ENCODE results near the gene LRP1-AS. TPM values are rescaled to one million over a fixed set of nuclear protein-coding genes. Genes with fewer than 3 reads are reported as not detected.
A peak's percentile ranks its signal among the peaks of the same experiment; 100 is the strongest.

Gene LRP1-AS
- total and polyA plus RNA-seq, 7 donors: not detected

DNA sequence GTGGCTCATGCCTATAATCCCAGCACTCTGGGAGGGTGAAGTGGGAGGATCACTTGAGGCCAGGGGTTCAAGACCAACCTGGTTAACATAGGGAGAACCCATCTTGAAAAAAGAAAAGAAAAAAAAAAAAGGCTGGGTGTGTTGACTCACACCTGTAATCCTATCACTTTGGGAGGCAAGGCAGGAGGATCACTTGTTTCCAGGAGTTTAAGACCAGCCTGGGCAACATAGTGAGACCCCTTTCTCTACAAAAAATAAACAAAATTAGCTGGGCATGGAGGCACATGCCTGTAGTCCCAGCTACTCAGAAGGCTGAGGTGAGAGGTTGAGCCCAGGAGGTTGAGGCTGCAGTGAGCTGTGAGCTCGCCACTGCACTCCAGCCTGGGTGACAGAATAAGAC lies 23.0 kb upstream of the LRP1-AS start:
- 87 to 96% methylated on average over 1 of the region's 1 CpG for WGBS, 2 donors
- Histone ChIP-seq H3K4me3 (no peak overlapping the region), H3K4me1 (peaks cover 0 to 23% (median 12%) of the 10 kb centered on the region in 4 donors), H3K9me3 (no peaks in the 10 kb centered on the region), H3K36me3 (peaks cover 39 to 75% (median 57%) of the 10 kb centered on the region in 4 donors), H3K27me3 (no peaks in the 10 kb centered on the region), H3K27ac (peak overlapping the region in 2 of 4 donors; percentile 56 to 59)
- no peak for DNase-seq
- intact Hi-C loops (cut with DNase I): loop anchor here (5.0 kb wide), 1 partner anchor 163 kb away; the partner anchor contains the start of gene ZBTB39
- TF ChIP-seq POLR2AphosphoS5 (IDR thresholded peaks at IDR 0.05): no peak

DNA sequence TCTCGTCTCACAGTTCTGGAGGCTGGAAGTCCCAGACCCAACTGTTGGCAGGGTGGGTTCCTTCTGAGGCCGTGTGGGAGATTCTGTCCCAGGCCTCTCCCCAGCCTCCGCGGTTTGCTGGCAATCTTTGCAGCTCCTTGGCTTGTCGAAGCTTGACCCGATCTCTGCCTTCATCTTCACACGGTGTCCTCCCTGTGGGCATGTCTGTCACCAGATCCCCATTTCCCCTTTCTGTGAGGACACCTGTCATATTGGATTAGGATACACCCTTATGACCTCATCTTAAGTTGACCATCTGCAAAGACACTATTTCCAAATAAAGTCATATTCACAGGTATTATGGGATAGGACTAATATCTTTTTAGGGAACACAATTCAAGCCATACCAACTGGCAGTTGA lies 22.6 kb upstream of the LRP1-AS start:
- no peaks in the 10 kb centered on the region for H3K9me3 ChIP-seq
- H3K27me3 ChIP-seq: no peaks in the 10 kb centered on the region
- DNase-seq: no peak
- TF ChIP-seq POLR2A (IDR thresholded peaks at IDR 0.05): no peak
- TF ChIP-seq EP300 (IDR thresholded peaks at IDR 0.05): no peak
- no peak for TF ChIP-seq CTCF (IDR thresholded peaks at IDR 0.05)
- no peak for TF ChIP-seq POLR2AphosphoS5 (IDR thresholded peaks at IDR 0.05)
- peaks cover 0 to 19% (median 9%) of the 10 kb centered on the region in 4 donors for H3K4me1 ChIP-seq
- 87 to 89% methylated on average over 7 of the region's 7 CpGs for WGBS, 2 donors
- intact Hi-C loops (cut with DNase I): loop anchor here (5.0 kb wide), 1 partner anchor 163 kb away; the partner anchor contains the start of gene ZBTB39
- peak overlapping the region in 1 of 4 donors; percentile 59 for H3K27ac ChIP-seq
- peaks cover 43 to 79% (median 60%) of the 10 kb centered on the region in 4 donors for H3K36me3 ChIP-seq
- H3K4me3 ChIP-seq: no peak overlapping the region

- TF ChIP-seq POLR2AphosphoS5 (IDR thresholded peaks at IDR 0.05): no peak
- TF ChIP-seq POLR2A (IDR thresholded peaks at IDR 0.05): no peak
- no peak for TF ChIP-seq CTCF (IDR thresholded peaks at IDR 0.05)
- no peak for TF ChIP-seq EP300 (IDR thresholded peaks at IDR 0.05)
- Histone ChIP-seq H3K4me1 (peaks cover 0 to 19% (median 9%) of the 10 kb centered on the region in 4 donors), H3K36me3 (peaks cover 44 to 80% (median 65%) of the 10 kb centered on the region in 4 donors), H3K4me3 (no peak overlapping the region), H3K9me3 (no peaks in the 10 kb centered on the region), H3K27ac (no peak overlapping the region), H3K27me3 (no peaks in the 10 kb centered on the region)
- intact Hi-C loops (cut with DNase I): no loop called here
- DNase-seq: no peak
- 91 to 93% methylated on average over 23 of the region's 23 CpGs for WGBS, 2 donors
These were observed 21.8 kb upstream of the LRP1-AS start for GRCh38 chr12:57169046-57169795.

GRCh38 chr12:57168058-57168457 lies 20.6 kb upstream of the LRP1-AS start:
- H3K27ac ChIP-seq: no peak overlapping the region
- no peaks in the 10 kb centered on the region for H3K9me3 ChIP-seq
- peaks cover 44 to 80% (median 55%) of the 10 kb centered on the region in 4 donors for H3K36me3 ChIP-seq
- H3K27me3 ChIP-seq: no peaks in the 10 kb centered on the region
- H3K4me3 ChIP-seq: no peak overlapping the region
- no peak for DNase-seq
- 85 to 86% methylated on average over 10 of the region's 10 CpGs for whole genome bisulfite sequencing, 2 donors
- intact Hi-C loops (cut with DNase I): no loop called here
- H3K4me1 ChIP-seq: peaks cover 0 to 19% (median 9%) of the 10 kb centered on the region in 4 donors
- TF ChIP-seq POLR2A (IDR thresholded peaks at IDR 0.05) (no peak), POLR2AphosphoS5 (IDR thresholded peaks at IDR 0.05) (no peak), CTCF (IDR thresholded peaks at IDR 0.05) (no peak), EP300 (IDR thresholded peaks at IDR 0.05) (no peak)

DNA sequence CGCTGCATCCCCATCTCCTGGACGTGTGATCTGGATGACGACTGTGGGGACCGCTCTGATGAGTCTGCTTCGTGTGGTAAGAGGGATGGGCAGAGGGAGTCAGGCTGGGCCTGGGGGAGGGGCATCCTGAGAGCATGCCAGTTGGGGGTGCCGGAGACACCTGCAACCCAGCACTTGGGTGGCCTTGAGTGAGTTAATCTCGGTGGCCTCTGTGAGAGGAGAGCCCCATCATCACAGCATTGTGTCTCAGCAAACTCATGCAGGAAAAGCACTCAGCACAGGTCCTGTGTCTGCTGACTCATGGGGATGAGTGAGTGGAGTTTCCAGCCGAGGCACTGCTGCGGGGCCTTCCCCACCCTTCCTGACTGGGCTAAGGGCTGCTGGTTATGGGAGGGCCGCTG lies 19.6 kb upstream of the LRP1-AS start:
- no peak for DNase-seq

More for the DNA sequence above, 19.6 kb upstream of the LRP1-AS start:
- no peak overlapping the region for H3K4me3 ChIP-seq
- H3K27me3 ChIP-seq: no peaks in the 10 kb centered on the region
- H3K4me1 ChIP-seq: peaks cover 0 to 12% (median 9%) of the 10 kb centered on the region in 4 donors
- H3K36me3 ChIP-seq: peaks cover 53 to 85% (median 64%) of the 10 kb centered on the region in 4 donors
- no peak for TF ChIP-seq CTCF (IDR thresholded peaks at IDR 0.05)
- TF ChIP-seq POLR2AphosphoS5 (IDR thresholded peaks at IDR 0.05): no peak
- no peak for TF ChIP-seq EP300 (IDR thresholded peaks at IDR 0.05)
- no peak for TF ChIP-seq POLR2A (IDR thresholded peaks at IDR 0.05)
- H3K27ac ChIP-seq: no peak overlapping the region
- intact Hi-C loops (cut with DNase I): no loop called here
- no peaks in the 10 kb centered on the region for H3K9me3 ChIP-seq
- WGBS, 2 donors: 66 to 84% methylated on average over 10 of the region's 10 CpGs

All from sigmoid colon (tissue), 7 donors.